K562 (cell line): ENCODE results near the gene RELA. TPM values are rescaled to one million over a fixed set of nuclear protein-coding genes. Genes with fewer than 3 reads are reported as not detected.
A peak's percentile ranks its signal among the peaks of the same experiment; 100 is the strongest.

Experiments used
- BRF2 ChIP-seq: IDR thresholded peaks from 3 replicates; pipeline ENCODE4 v1.6.1; 2011; ENCODE audit warnings: borderline replicate concordance, mild to moderate bottlenecking; ENCODE audit not compliant: insufficient read length, insufficient read depth
- CREBBP ChIP-seq: IDR thresholded peaks from one replicate; pipeline ENCODE4 v1.6.1; 2012; ENCODE audit warnings: low read depth, mild to moderate bottlenecking, control low read depth, inconsistent platforms, low read length
- ETV1 ChIP-seq: fragments of 450-650 bp; conservative IDR thresholded peaks from 2 replicates; pipeline ENCODE4 v1.6.1; 2016; ENCODE audit warnings: missing genetic modification characterization, control low read depth, low read depth, missing compliant biosample characterization
- RAD21 ChIP-seq, 2 experiments: fragments of 250-450 bp in 1 of 2; fragments of 450-650 bp in 1 of 2; sonication (Bioruptor Pico) in 1 of 2; formaldehyde crosslinking in 1 of 2; IDR thresholded peaks in 1 of 2; conservative IDR thresholded peaks in 1 of 2; 2 replicates each; pipeline versions ENCODE4 v1.4.0 to v1.8.0; 2020 to 2022; ENCODE audit warnings: mild to moderate bottlenecking in 2 of 2, moderate library complexity in 1 of 2
- RBFOX2 ChIP-seq: fragments of 200-400 bp; formaldehyde crosslinking; IDR thresholded peaks from 2 replicates; pipeline ENCODE4 v1.6.1; 2017; ENCODE audit warnings: low read depth, mild to moderate bottlenecking, low read length, moderate library complexity
- SMARCA5 ChIP-seq: fragments of 450-650 bp; IDR thresholded peaks from 2 replicates; pipeline ENCODE4 v1.6.1; 2016
- STAG1 ChIP-seq: sonication (generic); formaldehyde crosslinking; IDR thresholded peaks from 2 replicates; pipeline ENCODE4 v1.5.0; 2020; ENCODE audit warnings: missing genetic modification reagents, borderline replicate concordance
- ZC3H11A ChIP-seq: IDR thresholded peaks from 2 replicates; pipeline ENCODE4 v1.6.1; 2012; ENCODE audit warnings: low read depth, low read length, improper control_type of control experiment
- ZNF232 ChIP-seq: sonication (generic); formaldehyde crosslinking; IDR thresholded peaks from 2 replicates; pipeline ENCODE4 v1.8.0; 2022; ENCODE audit warnings: mild to moderate bottlenecking, missing genetic modification reagents
- ZNF551 ChIP-seq: fragments of 250-450 bp; sonication (Bioruptor Pico); IDR thresholded peaks from 2 replicates; pipeline ENCODE4 v1.5.0; 2021; ENCODE audit warnings: mild to moderate bottlenecking, moderate library complexity
- ZNF586 ChIP-seq: fragments of 450-650 bp; formaldehyde crosslinking; conservative IDR thresholded peaks from 2 replicates; pipeline ENCODE4 v1.4.0; 2020; ENCODE audit warnings: mild to moderate bottlenecking, moderate library complexity
- polyA plus RNA-seq, 8 experiments: library from polyadenylated mRNA; depleted of rRNA in 4 of 8; stranded (reverse) in 5 of 8; unstranded in 3 of 8; fragments of >200 nt; fragmentation: Nextera tagmentation in 2 of 8; fragmentation: Illumina TruSeq in 1 of 8; extraction: Ambion mirVana in 2 of 8; extraction: Trizol in 1 of 8; gene quantifications; 2 replicates each; pipeline versions ENCODE4 v1.2.1 to v1.2.3, GENCODE V29; 2011 to 2014; ENCODE audit warnings: inconsistent platforms in 1 of 8, missing spikeins in 1 of 8
- total RNA-seq, 7 experiments: library from RNA; depleted of rRNA in 6 of 7; stranded (reverse); fragments of >200 nt in 6 of 7; fragmentation: Illumina TruSeq in 2 of 7; extraction: Trizol in 2 of 7; gene quantifications; 2 replicates each; pipeline versions ENCODE4 v1.2.1 to v1.2.3, GENCODE V29; 2011 to 2021; ENCODE audit warnings: low replicate concordance in 1 of 7
- TF ChIP-seq, protein P1 (sequence below), 3 experiments: IDR thresholded peaks in 2 of 3; conservative IDR thresholded peaks in 1 of 3; 2 replicates each; pipeline ENCODE4 v1.5.1; 2011 to 2012; ENCODE audit warnings: low read length in 3 of 3, mild to moderate bottlenecking in 3 of 3, control low read depth in 2 of 3, improper control_type of control experiment in 1 of 3, inconsistent platforms in 1 of 3, low read depth in 1 of 3, mixed read lengths in 1 of 3, moderate library complexity in 1 of 3; ENCODE audit not compliant: insufficient read depth in 2 of 3
- TF ChIP-seq, protein P2 (sequence below): sonication (generic); IDR thresholded peaks from 2 replicates; pipeline ENCODE4 v1.6.1; 2016
- TF ChIP-seq, protein P3 (sequence below): fragments of 450-650 bp; IDR thresholded peaks from 2 replicates; pipeline ENCODE4 v1.6.1; 2016; ENCODE audit warnings: low read depth

RELA gene
- total and polyA plus RNA-seq, 9 of the 15 experiments (the other 6 are each of a cell fraction or from before 2014, with no cell fraction given), result 6.0 to 67.4 (median 20.6) TPM

GRCh38 chr11:65625628-65626342, 36.9 kb downstream of the RELA start (continued):
- TF ChIP-seq, protein P1, sequence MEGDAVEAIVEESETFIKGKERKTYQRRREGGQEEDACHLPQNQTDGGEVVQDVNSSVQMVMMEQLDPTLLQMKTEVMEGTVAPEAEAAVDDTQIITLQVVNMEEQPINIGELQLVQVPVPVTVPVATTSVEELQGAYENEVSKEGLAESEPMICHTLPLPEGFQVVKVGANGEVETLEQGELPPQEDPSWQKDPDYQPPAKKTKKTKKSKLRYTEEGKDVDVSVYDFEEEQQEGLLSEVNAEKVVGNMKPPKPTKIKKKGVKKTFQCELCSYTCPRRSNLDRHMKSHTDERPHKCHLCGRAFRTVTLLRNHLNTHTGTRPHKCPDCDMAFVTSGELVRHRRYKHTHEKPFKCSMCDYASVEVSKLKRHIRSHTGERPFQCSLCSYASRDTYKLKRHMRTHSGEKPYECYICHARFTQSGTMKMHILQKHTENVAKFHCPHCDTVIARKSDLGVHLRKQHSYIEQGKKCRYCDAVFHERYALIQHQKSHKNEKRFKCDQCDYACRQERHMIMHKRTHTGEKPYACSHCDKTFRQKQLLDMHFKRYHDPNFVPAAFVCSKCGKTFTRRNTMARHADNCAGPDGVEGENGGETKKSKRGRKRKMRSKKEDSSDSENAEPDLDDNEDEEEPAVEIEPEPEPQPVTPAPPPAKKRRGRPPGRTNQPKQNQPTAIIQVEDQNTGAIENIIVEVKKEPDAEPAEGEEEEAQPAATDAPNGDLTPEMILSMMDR (IDR thresholded peaks at IDR 0.05 in 2 of 3, conservative IDR thresholded peaks at IDR 0.05 in 1 of 3; ENCODE audit: insufficient read depth in 2 of 3, low read depth in 1 of 3, low read length in 3 of 3), result peak; percentile 60 to 62 (median 61)
- peak; percentile 45; the same call in 1 of the 2 replicates for TF ChIP-seq STAG1 (CRISPR knock-in tag)
- TF ChIP-seq ZNF551 (CRISPR knock-in tag), result no peak
- TF ChIP-seq CREBBP, result no peak
- TF ChIP-seq, protein P2, sequence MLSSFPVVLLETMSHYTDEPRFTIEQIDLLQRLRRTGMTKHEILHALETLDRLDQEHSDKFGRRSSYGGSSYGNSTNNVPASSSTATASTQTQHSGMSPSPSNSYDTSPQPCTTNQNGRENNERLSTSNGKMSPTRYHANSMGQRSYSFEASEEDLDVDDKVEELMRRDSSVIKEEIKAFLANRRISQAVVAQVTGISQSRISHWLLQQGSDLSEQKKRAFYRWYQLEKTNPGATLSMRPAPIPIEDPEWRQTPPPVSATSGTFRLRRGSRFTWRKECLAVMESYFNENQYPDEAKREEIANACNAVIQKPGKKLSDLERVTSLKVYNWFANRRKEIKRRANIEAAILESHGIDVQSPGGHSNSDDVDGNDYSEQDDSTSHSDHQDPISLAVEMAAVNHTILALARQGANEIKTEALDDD, result no peak
- TF ChIP-seq RBFOX2, result peak; percentile 25; the same call in 1 of the 2 replicates
- no peak for TF ChIP-seq ETV1
- no peak for TF ChIP-seq ZNF586
- TF ChIP-seq ZC3H11A, result no peak
- TF ChIP-seq ZNF232 (CRISPR knock-in tag), result no peak
- no peak for TF ChIP-seq SMARCA5
- TF ChIP-seq, protein P3, sequence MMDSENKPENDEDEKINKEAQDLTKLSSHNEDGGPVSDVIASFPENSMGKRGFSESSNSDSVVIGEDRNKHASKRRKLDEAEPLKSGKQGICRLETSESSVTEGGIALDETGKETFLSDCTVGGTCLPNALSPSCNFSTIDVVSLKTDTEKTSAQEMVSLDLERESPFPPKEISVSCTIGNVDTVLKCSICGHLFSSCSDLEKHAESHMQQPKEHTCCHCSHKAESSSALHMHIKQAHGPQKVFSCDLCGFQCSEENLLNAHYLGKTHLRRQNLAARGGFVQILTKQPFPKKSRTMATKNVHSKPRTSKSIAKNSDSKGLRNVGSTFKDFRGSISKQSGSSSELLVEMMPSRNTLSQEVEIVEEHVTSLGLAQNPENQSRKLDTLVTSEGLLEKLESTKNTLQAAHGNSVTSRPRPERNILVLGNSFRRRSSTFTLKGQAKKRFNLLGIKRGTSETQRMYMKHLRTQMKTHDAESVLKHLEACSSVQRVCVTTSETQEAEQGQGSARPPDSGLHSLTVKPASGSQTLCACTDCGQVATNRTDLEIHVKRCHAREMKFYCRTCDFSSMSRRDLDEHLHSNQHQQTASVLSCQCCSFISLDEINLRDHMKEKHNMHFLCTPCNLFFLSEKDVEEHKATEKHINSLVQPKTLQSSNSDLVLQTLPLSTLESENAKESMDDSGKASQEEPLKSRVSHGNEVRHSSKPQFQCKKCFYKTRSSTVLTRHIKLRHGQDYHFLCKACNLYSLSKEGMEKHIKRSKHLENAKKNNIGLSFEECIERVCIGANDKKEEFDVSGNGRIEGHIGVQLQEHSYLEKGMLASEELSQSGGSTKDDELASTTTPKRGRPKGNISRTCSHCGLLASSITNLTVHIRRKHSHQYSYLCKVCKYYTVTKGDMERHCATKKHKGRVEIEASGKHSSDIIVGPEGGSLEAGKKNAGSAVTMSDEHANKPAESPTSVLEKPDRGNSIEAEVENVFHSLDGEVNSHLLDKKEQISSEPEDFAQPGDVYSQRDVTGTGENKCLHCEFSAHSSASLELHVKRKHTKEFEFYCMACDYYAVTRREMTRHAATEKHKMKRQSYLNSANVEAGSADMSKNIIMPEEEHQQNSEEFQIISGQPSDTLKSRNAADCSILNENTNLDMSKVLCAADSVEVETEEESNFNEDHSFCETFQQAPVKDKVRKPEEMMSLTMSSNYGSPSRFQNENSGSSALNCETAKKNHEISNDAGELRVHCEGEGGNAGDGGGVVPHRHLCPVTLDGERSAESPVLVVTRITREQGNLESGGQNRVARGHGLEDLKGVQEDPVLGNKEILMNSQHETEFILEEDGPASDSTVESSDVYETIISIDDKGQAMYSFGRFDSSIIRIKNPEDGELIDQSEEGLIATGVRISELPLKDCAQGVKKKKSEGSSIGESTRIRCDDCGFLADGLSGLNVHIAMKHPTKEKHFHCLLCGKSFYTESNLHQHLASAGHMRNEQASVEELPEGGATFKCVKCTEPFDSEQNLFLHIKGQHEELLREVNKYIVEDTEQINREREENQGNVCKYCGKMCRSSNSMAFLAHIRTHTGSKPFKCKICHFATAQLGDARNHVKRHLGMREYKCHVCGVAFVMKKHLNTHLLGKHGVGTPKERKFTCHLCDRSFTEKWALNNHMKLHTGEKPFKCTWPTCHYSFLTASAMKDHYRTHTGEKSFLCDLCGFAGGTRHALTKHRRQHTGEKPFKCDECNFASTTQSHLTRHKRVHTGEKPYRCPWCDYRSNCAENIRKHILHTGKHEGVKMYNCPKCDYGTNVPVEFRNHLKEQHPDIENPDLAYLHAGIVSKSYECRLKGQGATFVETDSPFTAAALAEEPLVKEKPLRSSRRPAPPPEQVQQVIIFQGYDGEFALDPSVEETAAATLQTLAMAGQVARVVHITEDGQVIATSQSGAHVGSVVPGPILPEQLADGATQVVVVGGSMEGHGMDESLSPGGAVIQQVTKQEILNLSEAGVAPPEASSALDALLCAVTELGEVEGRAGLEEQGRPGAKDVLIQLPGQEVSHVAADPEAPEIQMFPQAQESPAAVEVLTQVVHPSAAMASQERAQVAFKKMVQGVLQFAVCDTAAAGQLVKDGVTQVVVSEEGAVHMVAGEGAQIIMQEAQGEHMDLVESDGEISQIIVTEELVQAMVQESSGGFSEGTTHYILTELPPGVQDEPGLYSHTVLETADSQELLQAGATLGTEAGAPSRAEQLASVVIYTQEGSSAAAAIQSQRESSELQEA, result no peak
- TF ChIP-seq RAD21 (CRISPR knock-in tag; conservative IDR thresholded peaks at IDR 0.05 in 1 of 2, IDR thresholded peaks at IDR 0.05 in 1 of 2), result peak; percentile 52 to 58
- no peak for TF ChIP-seq BRF2
- TF ChIP-seq, all 486 proteins: peak for 9
